ENCODE measurements around the gene C22orf31. TPM values are rescaled to one million over a fixed set of nuclear protein-coding genes. Genes with fewer than 3 reads are reported as not detected.

C22orf31 gene
- total and polyA plus RNA-seq, 2 experiments from 2014 or later, result not detected

DNA sequence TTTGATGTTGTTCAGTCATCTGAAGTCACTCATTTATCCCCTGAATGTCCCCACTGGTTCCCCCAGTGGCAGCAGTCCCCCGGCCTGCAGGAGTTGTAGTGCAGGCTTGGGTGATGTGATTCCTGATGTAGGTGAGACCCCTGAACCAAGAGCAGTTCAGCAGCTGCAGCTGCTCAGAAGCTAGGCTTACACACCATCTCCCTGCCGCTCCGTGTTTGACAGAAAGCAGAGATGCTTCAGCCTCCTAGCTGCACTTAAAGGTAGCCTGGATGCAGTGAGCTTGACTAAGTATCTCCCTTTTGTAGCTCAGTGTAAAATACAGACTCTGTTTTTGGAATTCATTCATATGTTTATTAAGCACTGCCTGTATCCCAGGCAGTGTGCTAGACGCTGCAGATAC is 47.3 kb downstream of the C22orf31 start:
- Histone ChIP-seq H3K27ac (no peak overlapping the region), H3K36me3 (replicated peaks; ENCODE audit: insufficient read depth, low read depth) (no peaks in the 10 kb centered on the region), H3K79me2 (peaks cover 69% of the 10 kb centered on the region), H2AFZ (no peak overlapping the region), H4K20me1 (ENCODE audit: insufficient read depth, poor library complexity, severe bottlenecking) (no peaks in the 10 kb centered on the region), H3K4me1 (ENCODE audit: insufficient read depth) (peaks cover 33% of the 10 kb centered on the region), H3K4me2 (no peak overlapping the region), H3K4me3 (no peak overlapping the region), H3K9me2 (replicated peaks; ENCODE audit: insufficient read depth) (no peaks in the 10 kb centered on the region), H3K9me3 (ENCODE audit: low read depth) (no peaks in the 10 kb centered on the region), H3K27me3 (no peaks in the 10 kb centered on the region)
- DNase-seq (ENCODE audit: low spot score), result no peak
- TF ChIP-seq EZH2phosphoT487 (IDR thresholded peaks at IDR 0.05; ENCODE audit: low read depth, severe bottlenecking, unreplicated experiment) (no peak), EZH2 (IDR thresholded peaks at IDR 0.05; ENCODE audit: borderline replicate concordance) (no peak), CTCF (IDR thresholded peaks at IDR 0.05; ENCODE audit: poor library complexity) (no peak)
- 60% methylated on average over 4 of the region's 4 CpGs for WGBS (ENCODE audit: low lambda C conversion rate, missing lambda C conversion rate)

DNA sequence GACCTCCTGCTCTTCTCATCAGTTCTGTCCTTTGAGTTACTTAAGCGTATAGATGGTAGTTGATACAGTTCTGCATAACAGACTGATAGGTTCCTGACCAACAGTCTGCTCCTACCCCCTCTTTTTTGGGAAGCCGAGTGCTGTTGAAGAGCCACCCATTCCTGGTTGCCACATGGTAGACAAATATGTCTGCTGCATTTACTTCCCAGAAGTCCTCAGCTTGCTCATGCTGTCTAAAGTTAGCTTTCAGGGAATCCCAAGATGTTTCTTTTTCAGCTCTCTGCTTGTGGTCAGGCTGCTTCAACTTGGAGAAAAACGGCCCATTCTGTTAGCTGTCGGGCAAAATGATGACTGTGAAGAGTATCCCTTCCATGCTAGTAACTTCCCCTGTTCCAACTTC is 48.7 kb downstream of the C22orf31 start:
- Histone ChIP-seq H4K20me1 (ENCODE audit: insufficient read depth, poor library complexity, severe bottlenecking) (no peaks in the 10 kb centered on the region), H3K36me3 (replicated peaks; ENCODE audit: insufficient read depth, low read depth) (no peaks in the 10 kb centered on the region), H2AFZ (no peak overlapping the region), H3K4me3 (no peak overlapping the region), H3K79me2 (peaks cover 68% of the 10 kb centered on the region), H3K4me2 (no peak overlapping the region), H3K9me3 (ENCODE audit: low read depth) (no peaks in the 10 kb centered on the region), H3K27me3 (no peaks in the 10 kb centered on the region), H3K9me2 (replicated peaks; ENCODE audit: insufficient read depth) (no peaks in the 10 kb centered on the region), H3K4me1 (ENCODE audit: insufficient read depth) (peaks cover 33% of the 10 kb centered on the region), H3K27ac (no peak overlapping the region)
- 96% methylated on average over 4 of the region's 4 CpGs for WGBS (ENCODE audit: low lambda C conversion rate, missing lambda C conversion rate)
- no peak for DNase-seq (ENCODE audit: low spot score)
- TF ChIP-seq EZH2phosphoT487 (IDR thresholded peaks at IDR 0.05; ENCODE audit: low read depth, severe bottlenecking, unreplicated experiment) (no peak), EZH2 (IDR thresholded peaks at IDR 0.05; ENCODE audit: borderline replicate concordance) (no peak), CTCF (IDR thresholded peaks at IDR 0.05; ENCODE audit: poor library complexity) (no peak)

GRCh38 chr22:29012101-29012433 is 49.6 kb downstream of the C22orf31 start:
- Histone ChIP-seq H3K27me3 (no peaks in the 10 kb centered on the region), H3K27ac (peak overlapping the region; percentile 68), H3K36me3 (replicated peaks; ENCODE audit: insufficient read depth, low read depth) (no peaks in the 10 kb centered on the region), H4K20me1 (ENCODE audit: insufficient read depth, poor library complexity, severe bottlenecking) (no peaks in the 10 kb centered on the region), H3K9me3 (ENCODE audit: low read depth) (no peaks in the 10 kb centered on the region), H3K79me2 (peaks cover 63% of the 10 kb centered on the region), H3K4me1 (ENCODE audit: insufficient read depth) (peaks cover 29% of the 10 kb centered on the region), H3K4me2 (peak overlapping the region; percentile 29), H3K9me2 (replicated peaks; ENCODE audit: insufficient read depth) (no peaks in the 10 kb centered on the region), H2AFZ (no peak overlapping the region), H3K4me3 (no peak overlapping the region)
- WGBS (ENCODE audit: low lambda C conversion rate, missing lambda C conversion rate), result 71% methylated on average over 4 of the region's 4 CpGs
- TF ChIP-seq EZH2phosphoT487 (IDR thresholded peaks at IDR 0.05; ENCODE audit: low read depth, severe bottlenecking, unreplicated experiment), result no peak
- no peak for TF ChIP-seq CTCF (IDR thresholded peaks at IDR 0.05; ENCODE audit: poor library complexity)
- no peak for TF ChIP-seq EZH2 (IDR thresholded peaks at IDR 0.05; ENCODE audit: borderline replicate concordance)
- no peak for DNase-seq (ENCODE audit: low spot score)

All from hepatocyte (in vitro differentiated cells).